Islet precursor cell (in vitro differentiated cells): Measurements from ENCODE around the gene NMT1.

Experiments used
- DNase-seq: peaks from one replicate; pipeline ENCODE4 v3.0.0-alpha.2; 2018

NMT1 gene

GRCh38 chr17:45086391-45086790 lies 25.3 kb downstream of the NMT1 start:
- no peak for DNase-seq

- DNase-seq: no peak
These were observed 25.9 kb downstream of the NMT1 start for GRCh38 chr17:45086865-45087503.

- no peak for DNase-seq
These were observed 26.4 kb downstream of the NMT1 start for GRCh38 chr17:45087504-45087975.

GRCh38 chr17:45087978-45088377 lies 26.9 kb downstream of the NMT1 start:
- DNase-seq: no peak

GRCh38 chr17:45088741-45089140 lies 27.6 kb downstream of the NMT1 start:
- no peak for DNase-seq

GRCh38 chr17:45090711-45091110 lies 29.6 kb downstream of the NMT1 start:
- DNase-seq: no peak

- peak; percentile 55 for DNase-seq
These were observed 30.8 kb downstream of the NMT1 start for GRCh38 chr17:45091778-45092425.

- DNase-seq: peak; percentile 96
These were observed 31.9 kb downstream of the NMT1 start for GRCh38 chr17:45092911-45093430.

- no peak for DNase-seq
These were observed 32.5 kb downstream of the NMT1 start for GRCh38 chr17:45093444-45094110.

- DNase-seq: peak; percentile 68
These were observed 35.0 kb downstream of the NMT1 start for GRCh38 chr17:45096141-45096540.

GRCh38 chr17:45096926-45097325 lies 35.8 kb downstream of the NMT1 start:
- DNase-seq: no peak

- DNase-seq: no peak
These were observed 37.2 kb downstream of the NMT1 start for GRCh38 chr17:45098081-45098868.

GRCh38 chr17:45098869-45099616 lies 37.9 kb downstream of the NMT1 start:
- DNase-seq: peak; percentile 96

GRCh38 chr17:45101546-45101882 lies 40.4 kb downstream of the NMT1 start:
- DNase-seq: no peak

GRCh38 chr17:45101883-45102811 lies 41.0 kb downstream of the NMT1 start:
- peak; percentile 88 for DNase-seq

- no peak for DNase-seq
These were observed 41.7 kb downstream of the NMT1 start for GRCh38 chr17:45102856-45103255.

GRCh38 chr17:45103269-45103795 lies 42.2 kb downstream of the NMT1 start:
- DNase-seq: peak; percentile 46

- peak; percentile 63 for DNase-seq
These were observed 42.9 kb downstream of the NMT1 start for GRCh38 chr17:45104029-45104428.

- peak; percentile 48 for DNase-seq
These were observed 43.4 kb downstream of the NMT1 start for GRCh38 chr17:45104497-45104896.

GRCh38 chr17:45104907-45105624 lies 43.9 kb downstream of the NMT1 start:
- peak; percentile 52 for DNase-seq
